Measurements from ENCODE around the gene POLR3H. TPM values are rescaled to one million over a fixed set of nuclear protein-coding genes. Genes with fewer than 3 reads are reported as not detected.
A peak's percentile ranks its signal among the peaks of the same experiment; 100 is the strongest.

Gene POLR3H
- total and polyA plus RNA-seq, 12 donors: 18.7 to 92.6 (median 45.4) TPM

- Histone ChIP-seq H3K27ac (no peak overlapping the region), H3K36me3 (replicated peaks in 1 of 2) (peaks cover 0 to 47% of the 10 kb centered on the region in 2 donors), H3K4me1 (replicated peaks in 1 of 2) (peaks cover 6 to 11% of the 10 kb centered on the region in 2 donors), H3K4me3 (no peak overlapping the region), H3K27me3 (no peaks in the 10 kb centered on the region), H3K9me3 (replicated peaks in 1 of 3) (no peaks in the 10 kb centered on the region)
- no peak for DNase-seq
- TF ChIP-seq CTCF (IDR thresholded peaks at IDR 0.05): no peak
- TF ChIP-seq POLR2A (IDR thresholded peaks at IDR 0.05): no peak
- 89 to 92% (median 91%) methylated on average over 10 of the region's 10 CpGs for WGBS, 4 donors
- intact Hi-C loops (cut with DNase I): loop anchor here in 1 of 2 donors (5.0 kb wide), 1 partner anchor 48 kb away; no protein-coding TSS in a partner anchor
Measured at GRCh38 chr22:41505511-41506220, 38.6 kb downstream of the POLR3H start.

GRCh38 chr22:41504816-41505215 is 39.5 kb downstream of the POLR3H start:
- H3K36me3 ChIP-seq (replicated peaks in 1 of 2): peaks cover 0 to 43% of the 10 kb centered on the region in 2 donors
- no peak for DNase-seq
- H3K27ac ChIP-seq: peak overlapping the region in 1 of 5 donors; percentile 61
- intact Hi-C loops (cut with DNase I): loop anchor here in 1 of 2 donors (5.0 kb wide), 1 partner anchor 48 kb away; no protein-coding TSS in a partner anchor
- H3K27me3 ChIP-seq: no peaks in the 10 kb centered on the region
- no peak for TF ChIP-seq POLR2A (IDR thresholded peaks at IDR 0.05)
- no peak for TF ChIP-seq CTCF (IDR thresholded peaks at IDR 0.05)
- no peaks in the 10 kb centered on the region for H3K9me3 ChIP-seq (replicated peaks in 1 of 3)
- WGBS, 4 donors: 73 to 95% (median 77%) methylated on average over 4 of the region's 4 CpGs
- no peak overlapping the region for H3K4me3 ChIP-seq
- peaks cover 6 to 11% of the 10 kb centered on the region in 2 donors for H3K4me1 ChIP-seq (replicated peaks in 1 of 2)

GRCh38 chr22:41504397-41504796 is 39.9 kb downstream of the POLR3H start:
- Histone ChIP-seq H3K4me1 (replicated peaks in 1 of 2) (peaks cover 6 to 11% of the 10 kb centered on the region in 2 donors), H3K27me3 (no peaks in the 10 kb centered on the region), H3K36me3 (replicated peaks in 1 of 2) (peaks cover 0 to 44% of the 10 kb centered on the region in 2 donors), H3K9me3 (replicated peaks in 1 of 3) (no peaks in the 10 kb centered on the region), H3K4me3 (no peak overlapping the region), H3K27ac (peak overlapping the region in 3 of 5 donors; percentile 21 to 66 (median 61))
- WGBS, 4 donors: 32 to 52% (median 46%) methylated on average over 7 of the region's 7 CpGs
- DNase-seq: peak; percentile 75 to 90 (median 88)
- TF ChIP-seq CTCF (IDR thresholded peaks at IDR 0.05) (no peak), POLR2A (IDR thresholded peaks at IDR 0.05) (peak in 1 of 2 donors; percentile 19)
- intact Hi-C loops (cut with DNase I): no loop called here

- peak in 1 of 7 donors; percentile 47 for DNase-seq
- Histone ChIP-seq H3K36me3 (replicated peaks in 1 of 2) (peaks cover 0 to 25% of the 10 kb centered on the region in 2 donors), H3K4me3 (no peak overlapping the region), H3K27ac (no peak overlapping the region), H3K27me3 (no peaks in the 10 kb centered on the region), H3K9me3 (replicated peaks in 1 of 3) (no peaks in the 10 kb centered on the region), H3K4me1 (replicated peaks in 1 of 2) (peaks cover 6 to 11% of the 10 kb centered on the region in 2 donors)
- TF ChIP-seq POLR2A (IDR thresholded peaks at IDR 0.05) (no peak), CTCF (IDR thresholded peaks at IDR 0.05) (peak in 5 of 6 experiments; percentile 10 to 34 (median 27))
- 78 to 90% (median 87%) methylated on average over 3 to 5 of the region's 5 CpGs for WGBS, 4 donors
- intact Hi-C loops (cut with DNase I): no loop called here
Measured at GRCh38 chr22:41501209-41501608, 43.1 kb downstream of the POLR3H start.

Measured in adrenal gland (tissue), 12 donors.